Skeletal muscle tissue (tissue), 4 donors: ENCODE measurements around the gene EBP. TPM values are rescaled to one million over a fixed set of nuclear protein-coding genes. Genes with fewer than 3 reads are reported as not detected.
A peak's percentile ranks its signal among the peaks of the same experiment; 100 is the strongest.

ENCODE experiments used
- H3K27ac ChIP-seq: one replicate; pipeline ENCODE4 v1.7.0; 2013; ENCODE audit warnings: mild to moderate bottlenecking, low read depth, low read length, inconsistent platforms
- H3K27me3 ChIP-seq, 3 donors: one replicate each; pipeline ENCODE4 v1.7.0; 2013; ENCODE audit warnings: low read length in 3 of 3; ENCODE audit not compliant: control insufficient read depth in 3 of 3, insufficient read depth in 3 of 3
- H3K36me3 ChIP-seq, 3 donors: one replicate each; pipeline ENCODE4 v1.7.0; 2013; ENCODE audit warnings: low read length in 3 of 3; ENCODE audit not compliant: control insufficient read depth in 3 of 3, insufficient read depth in 3 of 3
- H3K4me1 ChIP-seq, 3 donors: one replicate each; pipeline ENCODE4 v1.7.0; 2013; ENCODE audit warnings: low read length in 3 of 3, mild to moderate bottlenecking in 3 of 3; ENCODE audit not compliant: control insufficient read depth in 3 of 3, insufficient read depth in 3 of 3
- H3K4me3 ChIP-seq, 3 donors: one replicate each; pipeline ENCODE4 v1.7.0; 2013; ENCODE audit warnings: low read length in 3 of 3
- H3K9ac ChIP-seq, 3 donors: one replicate each; pipeline ENCODE4 v1.7.0; 2013; ENCODE audit warnings: low read length in 3 of 3, mild to moderate bottlenecking in 3 of 3, moderate library complexity in 2 of 3, low read depth in 1 of 3
- H3K9me3 ChIP-seq, 3 donors: one replicate each; pipeline ENCODE4 v1.7.0; 2013; ENCODE audit warnings: low read length in 3 of 3; ENCODE audit not compliant: control insufficient read depth in 3 of 3
- total RNA-seq: library from RNA; depleted of rRNA; stranded (reverse); fragments of >200 nt; gene quantifications from one replicate; pipeline ENCODE4 v1.2.3, GENCODE V29; 2014
- donor health status: Osteomylitis.

EBP gene
- total RNA-seq: 21.4 TPM

- peaks cover 3 to 5% (median 4%) of the 10 kb centered on the region in 3 donors for H3K4me1 ChIP-seq
These were observed at the start of gene EBP for GRCh38 chrX:48521353-48522243. EBP (plus strand) TSS chrX:48521808; CDS start chrX:48523772, 1,964 bp downstream.

GRCh38 chrX:48472225-48472624 is 49.4 kb upstream of the EBP start:
- no peak overlapping the region for H3K9ac ChIP-seq

More at GRCh38 chrX:48521353-48522243, at the start of gene EBP:
- H3K9ac ChIP-seq: peak within 1 kb of the TSS; percentile 4 to 77 (median 76)
- H3K36me3 ChIP-seq: peaks cover 0 to 2% (median 2%) of the 10 kb centered on the region in 3 donors
- H3K27me3 ChIP-seq: no peaks in the 10 kb centered on the region
- H3K4me3 ChIP-seq: peak within 1 kb of the TSS; percentile 55 to 82 (median 79)
- peaks cover 0 to 2% (median 0%) of the 10 kb centered on the region in 3 donors for H3K9me3 ChIP-seq
- H3K27ac ChIP-seq: peak within 1 kb of the TSS; percentile 26

GRCh38 chrX:48472851-48473703 is 48.5 kb upstream of the EBP start:
- no peaks in the 10 kb centered on the region for H3K9me3 ChIP-seq
- H3K4me1 ChIP-seq: peaks cover 0 to 6% (median 5%) of the 10 kb centered on the region in 3 donors
- no peaks in the 10 kb centered on the region for H3K27me3 ChIP-seq
- H3K36me3 ChIP-seq: no peaks in the 10 kb centered on the region
- no peak overlapping the region for H3K9ac ChIP-seq
- no peak overlapping the region for H3K4me3 ChIP-seq
- H3K27ac ChIP-seq: no peak overlapping the region

More at GRCh38 chrX:48472225-48472624, 49.4 kb upstream of the EBP start:
- H3K9me3 ChIP-seq: no peaks in the 10 kb centered on the region
- peaks cover 5 to 6% (median 6%) of the 10 kb centered on the region in 3 donors for H3K4me1 ChIP-seq
- no peak overlapping the region for H3K27ac ChIP-seq
- H3K36me3 ChIP-seq: no peaks in the 10 kb centered on the region
- no peak overlapping the region for H3K4me3 ChIP-seq
- H3K27me3 ChIP-seq: peaks cover 0 to 6% (median 0%) of the 10 kb centered on the region in 3 donors

- H3K4me1 ChIP-seq: peaks cover 0 to 6% (median 5%) of the 10 kb centered on the region in 3 donors
These were observed 48.0 kb upstream of the EBP start for GRCh38 chrX:48473704-48473990.

GRCh38 chrX:48474127-48474526 is 47.5 kb upstream of the EBP start:
- Histone ChIP-seq H3K27me3 (no peaks in the 10 kb centered on the region), H3K36me3 (no peaks in the 10 kb centered on the region), H3K4me3 (no peak overlapping the region), H3K9ac (no peak overlapping the region), H3K4me1 (peaks cover 0 to 6% (median 5%) of the 10 kb centered on the region in 3 donors), H3K27ac (no peak overlapping the region), H3K9me3 (no peaks in the 10 kb centered on the region)

More at GRCh38 chrX:48473704-48473990, 48.0 kb upstream of the EBP start:
- H3K27ac ChIP-seq: no peak overlapping the region
- H3K27me3 ChIP-seq: no peaks in the 10 kb centered on the region
- no peak overlapping the region for H3K9ac ChIP-seq
- H3K4me3 ChIP-seq: no peak overlapping the region
- no peaks in the 10 kb centered on the region for H3K36me3 ChIP-seq
- H3K9me3 ChIP-seq: no peaks in the 10 kb centered on the region

GRCh38 chrX:48474581-48474980 is 47.0 kb upstream of the EBP start:
- no peaks in the 10 kb centered on the region for H3K27me3 ChIP-seq
- H3K9ac ChIP-seq: no peak overlapping the region
- H3K9me3 ChIP-seq: no peaks in the 10 kb centered on the region
- no peak overlapping the region for H3K4me3 ChIP-seq
- H3K4me1 ChIP-seq: peaks cover 0 to 6% (median 5%) of the 10 kb centered on the region in 3 donors
- no peak overlapping the region for H3K27ac ChIP-seq
- H3K36me3 ChIP-seq: no peaks in the 10 kb centered on the region

- Histone ChIP-seq H3K27ac (peak overlapping the region; percentile 57), H3K4me3 (peak overlapping the region; percentile 75 to 84 (median 81)), H3K4me1 (peaks cover 0 to 6% (median 5%) of the 10 kb centered on the region in 3 donors), H3K9me3 (no peaks in the 10 kb centered on the region), H3K9ac (peak overlapping the region; percentile 84 to 87 (median 85)), H3K27me3 (no peaks in the 10 kb centered on the region), H3K36me3 (no peaks in the 10 kb centered on the region)
These were observed 46.3 kb upstream of the EBP start for GRCh38 chrX:48475296-48475695.

GRCh38 chrX:48475774-48476577 is 45.6 kb upstream of the EBP start, which contains the start of gene FTSJ1:
FTSJ1 (plus strand) TSS chrX:48476199; CDS start chrX:48478048, 1,849 bp downstream.
- H3K4me3 ChIP-seq: peak within 1 kb of the TSS; percentile 75 to 84 (median 81)
- H3K4me1 ChIP-seq: peaks cover 0 to 6% (median 5%) of the 10 kb centered on the region in 3 donors
- H3K27me3 ChIP-seq: no peaks in the 10 kb centered on the region

GRCh38 chrX:48476919-48477318 is 44.7 kb upstream of the EBP start:
- Histone ChIP-seq H3K27ac (peak overlapping the region; percentile 57), H3K4me1 (peaks cover 0 to 6% (median 5%) of the 10 kb centered on the region in 3 donors), H3K9ac (peak overlapping the region in 1 of 3 donors; percentile 85), H3K9me3 (no peaks in the 10 kb centered on the region), H3K27me3 (no peaks in the 10 kb centered on the region), H3K4me3 (peak overlapping the region; percentile 75 to 84 (median 81)), H3K36me3 (peaks cover under 1 to 9% (median 3%) of the 10 kb centered on the region in 3 donors)

More at GRCh38 chrX:48475774-48476577, 45.6 kb upstream of the EBP start, which contains the start of gene FTSJ1:
- Histone ChIP-seq H3K9me3 (no peaks in the 10 kb centered on the region), H3K27ac (peak within 1 kb of the TSS; percentile 57), H3K36me3 (no peaks in the 10 kb centered on the region), H3K9ac (peak within 1 kb of the TSS; percentile 84 to 87 (median 85))
